Activated naive CD4-positive, alpha-beta T cell treated with anti-CD3 and anti-CD28 coated beads, Interleukin-2, amount 50 U/mL, for 24 hours (primary cell): ENCODE data around the gene MET.

Source experiments
- H3K27ac Mint-ChIP-seq: one replicate; pipeline ENCODE4 v1.8.0; 2021; ENCODE audit warnings: mild to moderate bottlenecking, mixed read lengths
- H3K27me3 Mint-ChIP-seq: one replicate; pipeline ENCODE4 v1.8.0; 2021; ENCODE audit warnings: mixed read lengths
- H3K36me3 Mint-ChIP-seq: one replicate; pipeline ENCODE4 v1.8.0; 2021; ENCODE audit warnings: mixed read lengths
- H3K4me1 Mint-ChIP-seq: one replicate; pipeline ENCODE4 v1.8.0; 2021; ENCODE audit warnings: mixed read lengths
- H3K4me3 Mint-ChIP-seq: one replicate; pipeline ENCODE4 v1.8.0; 2021; ENCODE audit warnings: mild to moderate bottlenecking, mixed read lengths
- H3K9me3 Mint-ChIP-seq: one replicate; pipeline ENCODE4 v1.8.0; 2021; ENCODE audit warnings: mixed read lengths

Gene MET

GRCh38 chr7:116784647-116785046, 112.7 kb downstream of the MET start:
- H3K4me3 Mint-ChIP-seq: no peak overlapping the region
- H3K9me3 Mint-ChIP-seq: no peaks in the 10 kb centered on the region
- no peaks in the 10 kb centered on the region for H3K36me3 Mint-ChIP-seq
- no peaks in the 10 kb centered on the region for H3K27me3 Mint-ChIP-seq
- no peaks in the 10 kb centered on the region for H3K4me1 Mint-ChIP-seq
- no peak overlapping the region for H3K27ac Mint-ChIP-seq

- H3K27me3 Mint-ChIP-seq: no peaks in the 10 kb centered on the region
- H3K9me3 Mint-ChIP-seq: no peaks in the 10 kb centered on the region
- no peak overlapping the region for H3K4me3 Mint-ChIP-seq
- no peaks in the 10 kb centered on the region for H3K36me3 Mint-ChIP-seq
- H3K4me1 Mint-ChIP-seq: no peaks in the 10 kb centered on the region
- no peak overlapping the region for H3K27ac Mint-ChIP-seq
Measured at GRCh38 chr7:116785843-116786242, 113.8 kb downstream of the MET start.

- H3K36me3 Mint-ChIP-seq: no peaks in the 10 kb centered on the region
- H3K27me3 Mint-ChIP-seq: no peaks in the 10 kb centered on the region
- H3K4me1 Mint-ChIP-seq: no peaks in the 10 kb centered on the region
- no peak overlapping the region for H3K4me3 Mint-ChIP-seq
- H3K27ac Mint-ChIP-seq: no peak overlapping the region
- H3K9me3 Mint-ChIP-seq: no peaks in the 10 kb centered on the region
Measured at GRCh38 chr7:116786791-116787443, 114.9 kb downstream of the MET start.

- Mint-ChIP-seq H3K9me3 (no peaks in the 10 kb centered on the region), H3K36me3 (no peaks in the 10 kb centered on the region), H3K4me3 (no peak overlapping the region)
Measured at GRCh38 chr7:116787881-116788280, 115.9 kb downstream of the MET start.

GRCh38 chr7:116788572-116789197, 116.7 kb downstream of the MET start:
- no peak overlapping the region for H3K27ac Mint-ChIP-seq
- no peaks in the 10 kb centered on the region for H3K4me1 Mint-ChIP-seq
- no peaks in the 10 kb centered on the region for H3K27me3 Mint-ChIP-seq
- H3K36me3 Mint-ChIP-seq: no peaks in the 10 kb centered on the region
- no peak overlapping the region for H3K4me3 Mint-ChIP-seq
- H3K9me3 Mint-ChIP-seq: no peaks in the 10 kb centered on the region

More at GRCh38 chr7:116787881-116788280, 115.9 kb downstream of the MET start:
- H3K4me1 Mint-ChIP-seq: no peaks in the 10 kb centered on the region
- no peak overlapping the region for H3K27ac Mint-ChIP-seq
- no peaks in the 10 kb centered on the region for H3K27me3 Mint-ChIP-seq

GRCh38 chr7:116790025-116790424, 118.0 kb downstream of the MET start:
- Mint-ChIP-seq H3K4me1 (no peaks in the 10 kb centered on the region), H3K27ac (no peak overlapping the region), H3K27me3 (no peaks in the 10 kb centered on the region), H3K4me3 (no peak overlapping the region), H3K36me3 (no peaks in the 10 kb centered on the region), H3K9me3 (no peaks in the 10 kb centered on the region)

- Mint-ChIP-seq H3K36me3 (no peaks in the 10 kb centered on the region), H3K27me3 (no peaks in the 10 kb centered on the region), H3K4me1 (no peaks in the 10 kb centered on the region), H3K9me3 (no peaks in the 10 kb centered on the region), H3K4me3 (no peak overlapping the region), H3K27ac (no peak overlapping the region)
Measured at GRCh38 chr7:116792813-116793212, 120.8 kb downstream of the MET start.

- no peaks in the 10 kb centered on the region for H3K9me3 Mint-ChIP-seq
- H3K4me1 Mint-ChIP-seq: no peaks in the 10 kb centered on the region
- no peak overlapping the region for H3K4me3 Mint-ChIP-seq
- no peak overlapping the region for H3K27ac Mint-ChIP-seq
- no peaks in the 10 kb centered on the region for H3K36me3 Mint-ChIP-seq
- no peaks in the 10 kb centered on the region for H3K27me3 Mint-ChIP-seq
Measured at GRCh38 chr7:116793795-116794340, 121.9 kb downstream of the MET start.

- Mint-ChIP-seq H3K9me3 (no peaks in the 10 kb centered on the region), H3K36me3 (no peaks in the 10 kb centered on the region), H3K4me1 (no peaks in the 10 kb centered on the region), H3K4me3 (no peak overlapping the region), H3K27ac (no peak overlapping the region), H3K27me3 (peaks cover 5% of the 10 kb centered on the region)
Measured at GRCh38 chr7:116796471-116796870, 124.5 kb downstream of the MET start.

- no peaks in the 10 kb centered on the region for H3K4me1 Mint-ChIP-seq
Measured at GRCh38 chr7:116797612-116798011, 125.6 kb downstream of the MET start.

GRCh38 chr7:116798232-116798631, 126.2 kb downstream of the MET start:
- H3K4me1 Mint-ChIP-seq: no peaks in the 10 kb centered on the region
- H3K9me3 Mint-ChIP-seq: no peaks in the 10 kb centered on the region
- no peaks in the 10 kb centered on the region for H3K36me3 Mint-ChIP-seq
- peaks cover 5% of the 10 kb centered on the region for H3K27me3 Mint-ChIP-seq
- no peak overlapping the region for H3K27ac Mint-ChIP-seq
- H3K4me3 Mint-ChIP-seq: no peak overlapping the region

More at GRCh38 chr7:116797612-116798011, 125.6 kb downstream of the MET start:
- Mint-ChIP-seq H3K36me3 (no peaks in the 10 kb centered on the region), H3K27ac (no peak overlapping the region), H3K4me3 (no peak overlapping the region), H3K27me3 (peaks cover 5% of the 10 kb centered on the region), H3K9me3 (no peaks in the 10 kb centered on the region)

GRCh38 chr7:116799916-116800315, 127.9 kb downstream of the MET start:
- Mint-ChIP-seq H3K9me3 (no peaks in the 10 kb centered on the region), H3K27me3 (peaks cover 6% of the 10 kb centered on the region), H3K27ac (no peak overlapping the region), H3K4me3 (no peak overlapping the region), H3K4me1 (no peaks in the 10 kb centered on the region), H3K36me3 (no peaks in the 10 kb centered on the region)

GRCh38 chr7:116800594-116800993, 128.6 kb downstream of the MET start:
- no peak overlapping the region for H3K4me3 Mint-ChIP-seq
- H3K27ac Mint-ChIP-seq: no peak overlapping the region

GRCh38 chr7:116801092-116801710, 129.2 kb downstream of the MET start:
- Mint-ChIP-seq H3K9me3 (no peaks in the 10 kb centered on the region), H3K27ac (no peak overlapping the region), H3K4me1 (no peaks in the 10 kb centered on the region), H3K27me3 (peaks cover 6% of the 10 kb centered on the region), H3K36me3 (no peaks in the 10 kb centered on the region), H3K4me3 (no peak overlapping the region)

More at GRCh38 chr7:116800594-116800993, 128.6 kb downstream of the MET start:
- no peaks in the 10 kb centered on the region for H3K9me3 Mint-ChIP-seq
- H3K27me3 Mint-ChIP-seq: peaks cover 6% of the 10 kb centered on the region
- no peaks in the 10 kb centered on the region for H3K4me1 Mint-ChIP-seq
- no peaks in the 10 kb centered on the region for H3K36me3 Mint-ChIP-seq

GRCh38 chr7:116802144-116802745, 130.2 kb downstream of the MET start:
- no peak overlapping the region for H3K27ac Mint-ChIP-seq
- no peaks in the 10 kb centered on the region for H3K9me3 Mint-ChIP-seq
- H3K27me3 Mint-ChIP-seq: peaks cover 6% of the 10 kb centered on the region
- H3K4me1 Mint-ChIP-seq: no peaks in the 10 kb centered on the region
- no peak overlapping the region for H3K4me3 Mint-ChIP-seq
- H3K36me3 Mint-ChIP-seq: no peaks in the 10 kb centered on the region

GRCh38 chr7:116802746-116803152, 130.8 kb downstream of the MET start:
- H3K36me3 Mint-ChIP-seq: no peaks in the 10 kb centered on the region
- no peaks in the 10 kb centered on the region for H3K4me1 Mint-ChIP-seq
- H3K27ac Mint-ChIP-seq: no peak overlapping the region
- H3K9me3 Mint-ChIP-seq: no peaks in the 10 kb centered on the region
- no peak overlapping the region for H3K4me3 Mint-ChIP-seq
- peaks cover 6% of the 10 kb centered on the region for H3K27me3 Mint-ChIP-seq
